Stimulated activated memory B cell treated with anti-CD40 and anti-IgM and Interleukin-4, amounts not matched to agents 10 μg/mL and 1 μg/mL and 100 μg/mL, for 72 hours (primary cell): ENCODE results near the gene TAS2R9.

Experiments
- ATAC-seq: fragments of 150-1000 bp; cut with Tn5 transposase; 2 replicates; pipeline ENCODE4 v1.10.0; 2021
- H3K27ac Mint-ChIP-seq: one replicate; pipeline ENCODE4 v1.8.0; 2022; ENCODE audit warnings: mild to moderate bottlenecking, mixed read lengths
- H3K27me3 Mint-ChIP-seq: one replicate; pipeline ENCODE4 v1.8.0; 2022; ENCODE audit warnings: mixed read lengths
- H3K36me3 Mint-ChIP-seq: one replicate; pipeline ENCODE4 v1.8.0; 2022; ENCODE audit warnings: mixed read lengths
- H3K4me1 Mint-ChIP-seq: one replicate; pipeline ENCODE4 v1.8.0; 2022; ENCODE audit warnings: mixed read lengths
- H3K4me3 Mint-ChIP-seq: one replicate; pipeline ENCODE4 v1.8.0; 2022; ENCODE audit warnings: mild to moderate bottlenecking, moderate library complexity, mixed read lengths
- H3K9me3 Mint-ChIP-seq: one replicate; pipeline ENCODE4 v1.8.0; 2022; ENCODE audit warnings: mixed read lengths

Gene TAS2R9, protein sequence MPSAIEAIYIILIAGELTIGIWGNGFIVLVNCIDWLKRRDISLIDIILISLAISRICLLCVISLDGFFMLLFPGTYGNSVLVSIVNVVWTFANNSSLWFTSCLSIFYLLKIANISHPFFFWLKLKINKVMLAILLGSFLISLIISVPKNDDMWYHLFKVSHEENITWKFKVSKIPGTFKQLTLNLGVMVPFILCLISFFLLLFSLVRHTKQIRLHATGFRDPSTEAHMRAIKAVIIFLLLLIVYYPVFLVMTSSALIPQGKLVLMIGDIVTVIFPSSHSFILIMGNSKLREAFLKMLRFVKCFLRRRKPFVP

GRCh38 chr12:10810068-10810467 is at the start of gene TAS2R9:
Gene TAS2R9, minus strand, starts transcription at chr12:10810168. Its CDS starts 93 bp downstream, at chr12:10810075.
- H3K27ac Mint-ChIP-seq, result no peak within 1 kb of the TSS
- no peak within 1 kb of the TSS for H3K4me3 Mint-ChIP-seq
- ATAC-seq, result no peak
- no peaks in the 10 kb centered on the region for H3K4me1 Mint-ChIP-seq
- peaks cover 18% of the 10 kb centered on the region for H3K27me3 Mint-ChIP-seq
- H3K36me3 Mint-ChIP-seq, result no peaks in the 10 kb centered on the region
- H3K9me3 Mint-ChIP-seq, result no peaks in the 10 kb centered on the region

DNA sequence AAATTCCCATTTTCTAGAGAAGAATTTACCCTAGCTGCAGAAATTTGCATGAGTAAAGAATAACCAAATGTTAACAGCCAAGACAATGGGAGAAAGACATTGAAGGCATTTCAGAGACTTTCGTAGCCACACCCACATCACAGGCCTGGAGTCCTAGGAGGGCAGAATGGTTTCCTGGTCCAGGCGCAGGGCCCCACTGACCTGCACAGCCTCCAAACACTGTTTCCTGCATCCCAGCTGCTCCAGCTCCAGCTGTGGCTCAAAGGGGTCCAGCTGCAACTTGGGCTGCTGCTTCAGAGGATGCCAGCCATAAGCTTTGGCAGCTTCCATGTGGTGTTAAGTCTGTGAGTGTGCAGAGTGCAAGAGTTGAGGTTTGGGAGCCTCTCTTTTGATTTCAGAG is 45.8 kb upstream of the TAS2R9 start:
- H3K27me3 Mint-ChIP-seq, result no peaks in the 10 kb centered on the region
- no peaks in the 10 kb centered on the region for H3K4me1 Mint-ChIP-seq
- no peak overlapping the region for H3K27ac Mint-ChIP-seq
- H3K9me3 Mint-ChIP-seq, result peaks cover 37% of the 10 kb centered on the region
- peaks cover 77% of the 10 kb centered on the region for H3K36me3 Mint-ChIP-seq
- no peak overlapping the region for H3K4me3 Mint-ChIP-seq
- ATAC-seq, result no peak

DNA sequence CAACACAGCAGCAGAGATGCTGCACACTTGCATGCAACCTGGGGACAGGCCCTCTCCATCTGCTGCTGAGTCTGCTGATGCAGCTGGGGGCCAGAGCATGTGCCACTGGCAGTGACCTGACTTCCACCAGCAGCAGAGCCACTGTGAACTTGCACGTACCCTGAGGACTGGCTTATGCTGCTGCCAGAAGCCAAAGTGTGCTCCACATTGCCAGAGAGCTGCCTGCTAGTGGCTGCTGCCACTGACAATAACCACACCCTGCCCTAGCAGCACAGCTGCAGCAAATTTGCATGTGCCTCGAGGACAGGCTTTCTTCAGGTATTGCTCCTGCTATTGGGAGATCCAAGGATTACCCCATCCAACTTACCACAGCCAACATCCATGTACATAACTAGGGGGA is 43.8 kb upstream of the TAS2R9 start:
- ATAC-seq, result no peak

GRCh38 chr12:10851243-10851858 is 41.4 kb upstream of the TAS2R9 start:
- Mint-ChIP-seq H3K9me3 (peaks cover 5% of the 10 kb centered on the region), H3K4me3 (no peak overlapping the region), H3K27me3 (no peaks in the 10 kb centered on the region), H3K36me3 (peaks cover 56% of the 10 kb centered on the region), H3K4me1 (no peaks in the 10 kb centered on the region), H3K27ac (no peak overlapping the region)
- ATAC-seq, result no peak

More for the DNA sequence above, 43.8 kb upstream of the TAS2R9 start:
- peaks cover 63% of the 10 kb centered on the region for H3K36me3 Mint-ChIP-seq
- H3K27ac Mint-ChIP-seq, result no peak overlapping the region
- no peak overlapping the region for H3K4me3 Mint-ChIP-seq
- H3K4me1 Mint-ChIP-seq, result no peaks in the 10 kb centered on the region
- H3K9me3 Mint-ChIP-seq, result peaks cover 25% of the 10 kb centered on the region
- H3K27me3 Mint-ChIP-seq, result no peaks in the 10 kb centered on the region

GRCh38 chr12:10849425-10849878 is 39.5 kb upstream of the TAS2R9 start, which contains the start of gene PRR4:
Gene PRR4, minus strand, starts transcription at chr12:10849475. Its CDS starts 38 bp downstream, at chr12:10849437.
- Mint-ChIP-seq H3K27ac (no peak within 1 kb of the TSS), H3K9me3 (no peaks in the 10 kb centered on the region), H3K4me1 (no peaks in the 10 kb centered on the region), H3K27me3 (no peaks in the 10 kb centered on the region), H3K4me3 (no peak within 1 kb of the TSS), H3K36me3 (peaks cover 57% of the 10 kb centered on the region)
- no peak for ATAC-seq

GRCh38 chr12:10847744-10848143 is 37.8 kb upstream of the TAS2R9 start:
- peaks cover 62% of the 10 kb centered on the region for H3K36me3 Mint-ChIP-seq
- no peak overlapping the region for H3K27ac Mint-ChIP-seq
- H3K9me3 Mint-ChIP-seq, result no peaks in the 10 kb centered on the region
- H3K4me1 Mint-ChIP-seq, result no peaks in the 10 kb centered on the region
- no peak for ATAC-seq
- H3K4me3 Mint-ChIP-seq, result no peak overlapping the region
- H3K27me3 Mint-ChIP-seq, result no peaks in the 10 kb centered on the region

DNA sequence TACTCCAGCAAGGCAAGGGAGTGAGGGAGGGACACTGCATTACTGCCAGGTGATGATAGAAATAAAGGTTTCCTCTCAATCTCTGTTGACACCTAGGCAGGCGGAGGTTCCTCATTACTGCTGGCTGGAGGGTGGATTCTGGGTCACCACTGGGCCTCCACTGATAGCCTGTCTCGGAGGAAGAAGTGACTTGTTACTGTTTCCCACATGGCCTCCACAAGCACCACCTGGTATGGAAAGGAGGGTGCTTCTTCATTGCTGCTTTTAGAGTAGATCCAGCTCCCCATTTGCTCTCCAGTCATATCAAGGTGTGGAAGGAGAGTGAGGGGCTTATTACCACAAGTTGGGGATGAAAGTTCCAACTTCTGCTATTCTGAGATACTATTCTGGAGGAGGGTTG is 32.9 kb upstream of the TAS2R9 start:
- Mint-ChIP-seq H3K36me3 (peaks cover 53% of the 10 kb centered on the region), H3K4me3 (no peak overlapping the region), H3K27ac (no peak overlapping the region), H3K9me3 (peaks cover 1% of the 10 kb centered on the region), H3K4me1 (no peaks in the 10 kb centered on the region), H3K27me3 (no peaks in the 10 kb centered on the region)
- no peak for ATAC-seq

GRCh38 chr12:10838461-10838860 is 28.5 kb upstream of the TAS2R9 start:
- Mint-ChIP-seq H3K9me3 (peaks cover 3% of the 10 kb centered on the region), H3K27ac (no peak overlapping the region), H3K27me3 (no peaks in the 10 kb centered on the region), H3K4me3 (no peak overlapping the region), H3K4me1 (no peaks in the 10 kb centered on the region), H3K36me3 (peaks cover 25% of the 10 kb centered on the region)
- no peak for ATAC-seq

DNA sequence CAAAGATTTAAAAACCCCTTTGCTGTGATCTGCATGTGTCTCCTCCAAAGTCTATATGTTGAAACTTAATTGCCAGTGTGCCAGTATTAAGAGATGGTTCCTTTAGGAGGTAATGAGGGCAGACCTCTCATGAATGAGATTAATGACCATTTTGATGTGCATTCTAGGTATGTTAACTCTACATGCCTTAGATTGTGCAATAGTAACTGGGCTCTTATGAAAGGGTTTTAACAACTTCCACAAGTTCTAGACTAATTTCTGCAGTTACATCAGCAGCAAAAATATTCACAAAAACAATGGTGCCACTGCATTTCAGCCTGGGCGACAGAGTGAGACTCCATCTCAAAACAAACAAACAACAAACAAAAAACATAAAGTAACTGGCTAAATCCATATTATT is 20.0 kb upstream of the TAS2R9 start:
- Mint-ChIP-seq H3K36me3 (no peaks in the 10 kb centered on the region), H3K4me3 (no peak overlapping the region), H3K4me1 (no peaks in the 10 kb centered on the region), H3K9me3 (no peaks in the 10 kb centered on the region), H3K27ac (no peak overlapping the region), H3K27me3 (no peaks in the 10 kb centered on the region)
- ATAC-seq, result no peak

DNA sequence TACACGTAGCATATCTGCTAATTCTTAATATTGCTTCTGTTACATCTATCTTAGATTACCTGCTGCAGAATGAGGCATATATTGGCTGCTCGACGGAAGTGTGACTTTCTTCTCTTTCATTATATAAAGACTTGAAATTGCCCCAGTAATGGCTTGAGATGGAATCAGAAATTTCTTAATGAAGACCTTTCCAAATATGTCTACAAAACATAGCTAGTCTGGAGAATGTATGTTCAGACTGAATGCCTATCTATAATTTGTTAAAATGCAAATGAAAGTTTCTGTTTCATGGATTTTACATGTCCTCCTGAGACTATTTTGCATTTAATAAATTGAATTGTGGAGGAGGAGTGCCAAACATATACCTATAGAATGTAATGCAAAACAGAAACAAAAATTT is 16.3 kb upstream of the TAS2R9 start, which contains the start of gene TAS2R10:
TAS2R10 (minus strand) TSS at position 101 of the 400 bp plus-strand sequence; CDS start at position 12, 89 bp downstream.
- no peaks in the 10 kb centered on the region for H3K36me3 Mint-ChIP-seq
- H3K27me3 Mint-ChIP-seq, result no peaks in the 10 kb centered on the region

GRCh38 chr12:10824957-10825356 is 15.0 kb upstream of the TAS2R9 start:
- ATAC-seq, result no peak
- Mint-ChIP-seq H3K27ac (no peak overlapping the region), H3K36me3 (no peaks in the 10 kb centered on the region), H3K4me1 (no peaks in the 10 kb centered on the region), H3K4me3 (no peak overlapping the region), H3K27me3 (no peaks in the 10 kb centered on the region), H3K9me3 (no peaks in the 10 kb centered on the region)

More for the DNA sequence above, 16.3 kb upstream of the TAS2R9 start, which contains the start of gene TAS2R10:
- no peaks in the 10 kb centered on the region for H3K9me3 Mint-ChIP-seq
- H3K27ac Mint-ChIP-seq, result no peak within 1 kb of the TSS
- H3K4me1 Mint-ChIP-seq, result no peaks in the 10 kb centered on the region
- no peak for ATAC-seq
- no peak within 1 kb of the TSS for H3K4me3 Mint-ChIP-seq

GRCh38 chr12:10811883-10812536 is 2.0 kb upstream of the TAS2R9 start:
- H3K36me3 Mint-ChIP-seq, result no peaks in the 10 kb centered on the region
- ATAC-seq, result no peak

GRCh38 chr12:10807186-10807585 is 2.8 kb downstream of the TAS2R9 start, which contains the start of gene TAS2R8:
Gene TAS2R8, minus strand, starts transcription at chr12:10807286. Its CDS starts 306 bp downstream, at chr12:10806980.
- Mint-ChIP-seq H3K27me3 (peaks cover 9% of the 10 kb centered on the region), H3K4me3 (no peak within 1 kb of the TSS), H3K4me1 (no peaks in the 10 kb centered on the region), H3K27ac (no peak within 1 kb of the TSS), H3K36me3 (no peaks in the 10 kb centered on the region), H3K9me3 (no peaks in the 10 kb centered on the region)
- ATAC-seq, result no peak

More at GRCh38 chr12:10811883-10812536, 2.0 kb upstream of the TAS2R9 start:
- H3K4me3 Mint-ChIP-seq, result no peak overlapping the region
- H3K9me3 Mint-ChIP-seq, result no peaks in the 10 kb centered on the region
- H3K4me1 Mint-ChIP-seq, result no peaks in the 10 kb centered on the region
- peaks cover 18% of the 10 kb centered on the region for H3K27me3 Mint-ChIP-seq
- no peak overlapping the region for H3K27ac Mint-ChIP-seq

- no peaks in the 10 kb centered on the region for H3K36me3 Mint-ChIP-seq
- no peaks in the 10 kb centered on the region for H3K4me1 Mint-ChIP-seq
- H3K27me3 Mint-ChIP-seq, result peaks cover 11% of the 10 kb centered on the region
- no peak within 1 kb of the TSS for H3K27ac Mint-ChIP-seq
- no peak within 1 kb of the TSS for H3K4me3 Mint-ChIP-seq
- ATAC-seq, result no peak
- H3K9me3 Mint-ChIP-seq, result no peaks in the 10 kb centered on the region
These were observed 7.4 kb downstream of the TAS2R9 start, which contains the start of gene TAS2R7 for GRCh38 chr12:10802587-10802986. Gene TAS2R7, minus strand, starts transcription at chr12:10802627. Its CDS starts 57 bp downstream, at chr12:10802570.

GRCh38 chr12:10801741-10802140 is 8.2 kb downstream of the TAS2R9 start:
- H3K4me3 Mint-ChIP-seq, result no peak overlapping the region
- H3K36me3 Mint-ChIP-seq, result no peaks in the 10 kb centered on the region
- ATAC-seq, result no peak
- no peaks in the 10 kb centered on the region for H3K4me1 Mint-ChIP-seq
- peaks cover 11% of the 10 kb centered on the region for H3K27me3 Mint-ChIP-seq
- H3K9me3 Mint-ChIP-seq, result no peaks in the 10 kb centered on the region
- H3K27ac Mint-ChIP-seq, result no peak overlapping the region
